Liver (tissue), 9 donors: ENCODE results near the gene SCIN. TPM values are rescaled to one million over a fixed set of nuclear protein-coding genes. Genes with fewer than 3 reads are reported as not detected.

Experiments
- DNase-seq: peaks from one replicate; pipeline ENCODE4 v3.0.0-alpha.2; 2017; ENCODE audit warnings: low spot score
- H3K27ac ChIP-seq, 2 donors: one replicate each; pipeline ENCODE4 v1.7.0; 2013; ENCODE audit warnings: inconsistent platforms in 2 of 2, low read length in 2 of 2, control low read depth in 1 of 2, low read depth in 1 of 2, mild to moderate bottlenecking in 1 of 2
- H3K27me3 ChIP-seq, 4 donors: one replicate each; pipeline versions ENCODE4 v1.6.1 to v1.7.0; 2013; ENCODE audit warnings: low read length in 3 of 4, inconsistent platforms in 1 of 4, mild to moderate bottlenecking in 1 of 4, moderate library complexity in 1 of 4; ENCODE audit not compliant: control insufficient read depth in 4 of 4, insufficient read depth in 4 of 4
- H3K36me3 ChIP-seq, 4 donors: one replicate each; pipeline versions ENCODE4 v1.6.1 to v1.7.0; 2013; ENCODE audit warnings: low read length in 3 of 4, mild to moderate bottlenecking in 3 of 4, low read depth in 1 of 4, moderate library complexity in 1 of 4; ENCODE audit not compliant: control insufficient read depth in 4 of 4, insufficient read depth in 3 of 4
- H3K4me1 ChIP-seq, 4 donors: one replicate each; pipeline versions ENCODE4 v1.6.1 to v1.7.0; 2013; ENCODE audit warnings: low read length in 3 of 4, mild to moderate bottlenecking in 3 of 4, moderate library complexity in 1 of 4; ENCODE audit not compliant: control insufficient read depth in 4 of 4, insufficient read depth in 4 of 4
- H3K4me3 ChIP-seq, 3 donors: one replicate each; pipeline versions ENCODE4 v1.6.1 to v1.7.0; 2013; ENCODE audit warnings: low read length in 3 of 3, control low read depth in 1 of 3, low read depth in 1 of 3, mild to moderate bottlenecking in 1 of 3
- H3K9ac ChIP-seq, 2 donors: one replicate each; pipeline ENCODE4 v1.7.0; 2013; ENCODE audit warnings: low read length in 2 of 2, mild to moderate bottlenecking in 2 of 2, moderate library complexity in 2 of 2, control low read depth in 1 of 2, low read depth in 1 of 2
- H3K9me3 ChIP-seq, 4 donors: one replicate each; pipeline versions ENCODE4 v1.6.1 to v1.7.0; 2013; ENCODE audit warnings: low read length in 3 of 4; ENCODE audit not compliant: control insufficient read depth in 4 of 4
- ATF3 ChIP-seq: IDR thresholded peaks from 2 replicates; pipeline ENCODE4 v1.6.1; 2016; ENCODE audit warnings: antibody characterized with exemption
- CTCF ChIP-seq: fragments of 150-350 bp; IDR thresholded peaks from 2 replicates; pipeline ENCODE4 v1.5.1; 2017; ENCODE audit warnings: improper control_type of control experiment, low read depth, low read length; ENCODE audit not compliant: missing input control
- EGR1 ChIP-seq, 2 donors: IDR thresholded peaks; 2 replicates each; pipeline ENCODE4 v1.6.1; 2016 to 2018; ENCODE audit warnings: antibody characterized with exemption in 2 of 2, low read depth in 2 of 2
- FOXA1 ChIP-seq: IDR thresholded peaks from 2 replicates; pipeline ENCODE4 v1.6.1; 2016; ENCODE audit warnings: antibody characterized with exemption
- GABPA ChIP-seq, 2 donors: IDR thresholded peaks in 1 of 2; conservative IDR thresholded peaks in 1 of 2; 2 replicates each; pipeline ENCODE4 v1.6.1; 2016; ENCODE audit warnings: antibody characterized with exemption in 2 of 2, mild to moderate bottlenecking in 1 of 2, moderate library complexity in 1 of 2
- HNF4A ChIP-seq, 2 donors: conservative IDR thresholded peaks; 2 replicates each; pipeline ENCODE4 v1.6.1; 2016; ENCODE audit warnings: antibody characterized with exemption in 2 of 2, mild to moderate bottlenecking in 2 of 2
- HNF4G ChIP-seq: IDR thresholded peaks from 2 replicates; pipeline ENCODE4 v1.6.1; 2016; ENCODE audit warnings: antibody characterized with exemption
- MAX ChIP-seq: IDR thresholded peaks from 2 replicates; pipeline ENCODE4 v1.6.1; 2016; ENCODE audit warnings: antibody characterized with exemption
- RAD21 ChIP-seq, 2 donors: IDR thresholded peaks; 2 replicates each; pipeline ENCODE4 v1.6.1; 2016; ENCODE audit warnings: antibody characterized with exemption in 2 of 2, mild to moderate bottlenecking in 2 of 2
- RXRA ChIP-seq, 2 donors: IDR thresholded peaks; 2 replicates each; pipeline ENCODE4 v1.6.1; 2017 to 2018; ENCODE audit warnings: antibody characterized with exemption in 2 of 2, mild to moderate bottlenecking in 1 of 2
- SP1 ChIP-seq: IDR thresholded peaks from 2 replicates; pipeline ENCODE4 v1.6.1; 2018; ENCODE audit warnings: antibody characterized with exemption, mild to moderate bottlenecking
- TAF1 ChIP-seq: conservative IDR thresholded peaks from 2 replicates; pipeline ENCODE4 v1.6.1; 2016; ENCODE audit warnings: antibody characterized with exemption, mild to moderate bottlenecking
- WGBS: extraction: QIAGEN DNeasy Blood & Tissue Kit; methylation state at CpG from one replicate; pipeline ENCODE4 v1.1.7; 2013; 5-methylcytosine and 5-hydroxymethylcytosine counted together
- polyA plus RNA-seq, 2 donors: library from polyadenylated mRNA; stranded (reverse) in 1 of 2; unstranded in 1 of 2; fragments of 200-250 nt in 1 of 2; fragments of >200 nt in 1 of 2; fragmentation: Nextera tagmentation in 1 of 2; extraction: Ambion mirVana in 1 of 2; gene quantifications; one replicate each; pipeline versions ENCODE4 v1.2.1 to v1.2.3, GENCODE V29; 2013 to 2015
- total RNA-seq, 2 donors: library from RNA; depleted of rRNA; stranded (reverse); fragments of >200 nt; gene quantifications; one replicate each; pipeline ENCODE4 v1.2.3, GENCODE V29; 2014
- donor health status: healthy.
- donor health status: healthy.
- donor health status: healthy.
- donor health status: healthy.
- donor health status: healthy.

Gene SCIN
- total and polyA plus RNA-seq, 4 donors = 0.05 to 0.23 TPM; not detected in 2

GRCh38 chr7:12609561-12609960 lies 39.0 kb downstream of the SCIN start:
- TF ChIP-seq MAX = no peak
- TF ChIP-seq RXRA (IDR thresholded peaks at IDR 0.05) = no peak
- TF ChIP-seq HNF4G = no peak
- no peak for TF ChIP-seq SP1
- no peak for TF ChIP-seq HNF4A (conservative IDR thresholded peaks at IDR 0.05)
- TF ChIP-seq RAD21 (IDR thresholded peaks at IDR 0.05) = no peak
- TF ChIP-seq ATF3 = no peak
- no peak overlapping the region for H3K4me3 ChIP-seq
- H3K4me1 ChIP-seq = no peaks in the 10 kb centered on the region
- H3K27me3 ChIP-seq = peaks cover 0 to 3% (median 0%) of the 10 kb centered on the region in 4 donors
- H3K9ac ChIP-seq = no peak overlapping the region
- no peak for DNase-seq
- no peaks in the 10 kb centered on the region for H3K36me3 ChIP-seq
- 68% methylated on average over 1 of the region's 1 CpG for WGBS
- no peaks in the 10 kb centered on the region for H3K9me3 ChIP-seq
- H3K27ac ChIP-seq = no peak overlapping the region

- Histone ChIP-seq H3K36me3 (no peaks in the 10 kb centered on the region), H3K9me3 (no peaks in the 10 kb centered on the region), H3K9ac (no peak overlapping the region), H3K27me3 (peaks cover 0 to 3% (median 0%) of the 10 kb centered on the region in 4 donors), H3K4me3 (no peak overlapping the region), H3K4me1 (no peaks in the 10 kb centered on the region), H3K27ac (no peak overlapping the region)
- 74% methylated on average over 2 of the region's 2 CpGs for WGBS
- TF ChIP-seq GABPA (IDR thresholded peaks at IDR 0.05 in 1 of 2, conservative IDR thresholded peaks at IDR 0.05 in 1 of 2) = no peak
- DNase-seq = no peak
These were observed 40.4 kb downstream of the SCIN start for GRCh38 chr7:12610899-12611298.

- peaks cover 0 to 3% (median 0%) of the 10 kb centered on the region in 4 donors for H3K27me3 ChIP-seq
- no peak for DNase-seq
- no peak overlapping the region for H3K27ac ChIP-seq
- H3K36me3 ChIP-seq = no peaks in the 10 kb centered on the region
- H3K9me3 ChIP-seq = no peaks in the 10 kb centered on the region
- no peak overlapping the region for H3K4me3 ChIP-seq
- no peak for TF ChIP-seq RXRA (IDR thresholded peaks at IDR 0.05)
- no peak for TF ChIP-seq FOXA1
- no peak for TF ChIP-seq TAF1
- TF ChIP-seq EGR1 (IDR thresholded peaks at IDR 0.05; ENCODE audit: low read depth in 2 of 2) = no peak
- no peak for TF ChIP-seq HNF4G
- TF ChIP-seq CTCF = no peak
- no peak for TF ChIP-seq MAX
- H3K9ac ChIP-seq = no peak overlapping the region
- no peaks in the 10 kb centered on the region for H3K4me1 ChIP-seq
- WGBS = 40% methylated on average over 2 of the region's 2 CpGs
These were observed 42.1 kb downstream of the SCIN start for GRCh38 chr7:12612622-12613021.
